Stimulated activated CD4-positive, alpha-beta T cell treated with anti-CD3 and anti-CD28 coated beads, Interleukin-4, amount 100 ng/mL, for 4 hours (primary cell): ENCODE data around the gene ZNF317.

Experiments used
- DNase-seq, 2 experiments: peaks; one replicate each; pipeline ENCODE4 v3.0.0-alpha.2; 2020

ZNF317 gene

GRCh38 chr19:9140159-9140874 lies at the start of gene ZNF317:
TSS of gene ZNF317 (plus strand) at chr19:9140397. CDS start at chr19:9156017, 15,620 bp downstream.
- DNase-seq: peak; percentile 81 to 90

GRCh38 chr19:9107375-9107774 lies 32.8 kb upstream of the ZNF317 start, which contains the start of gene OR7G2:
TSS of gene OR7G2 (minus strand) at chr19:9107475. CDS start at chr19:9103243, 4,232 bp downstream.
- no peak for DNase-seq

- DNase-seq: no peak
Measured at GRCh38 chr19:9109959-9110358, 30.2 kb upstream of the ZNF317 start.

GRCh38 chr19:9115307-9115813 lies 24.8 kb upstream of the ZNF317 start, which contains the start of gene OR7G1:
TSS of gene OR7G1 (minus strand) at chr19:9115763. CDS start at chr19:9115763, 0 bp downstream.
- DNase-seq: no peak

DNA sequence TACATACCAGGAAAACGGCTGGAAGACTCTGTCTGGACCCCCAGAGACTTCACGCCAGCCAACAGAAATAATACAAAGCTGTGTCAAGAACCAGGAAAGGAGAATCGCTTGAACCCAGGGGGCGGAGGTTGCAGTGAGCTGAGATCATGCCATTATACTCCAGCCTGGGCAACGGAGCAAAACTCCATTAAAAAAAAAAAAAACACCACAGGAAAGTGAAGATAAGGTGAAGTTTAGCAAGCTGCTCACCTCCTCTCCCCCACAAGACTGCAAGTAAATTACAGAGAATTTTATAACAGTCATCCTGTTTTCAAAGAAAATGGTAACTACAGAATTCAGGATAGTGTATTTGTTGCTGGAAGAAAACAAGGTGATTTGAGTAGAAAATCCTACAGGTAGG lies 23.6 kb upstream of the ZNF317 start:
- no peak for DNase-seq

GRCh38 chr19:9126900-9127405 lies 13.2 kb upstream of the ZNF317 start, which contains the start of gene OR7G3:
TSS of gene OR7G3 (minus strand) at chr19:9126950. CDS start at chr19:9126950, 0 bp downstream.
- no peak for DNase-seq

DNA sequence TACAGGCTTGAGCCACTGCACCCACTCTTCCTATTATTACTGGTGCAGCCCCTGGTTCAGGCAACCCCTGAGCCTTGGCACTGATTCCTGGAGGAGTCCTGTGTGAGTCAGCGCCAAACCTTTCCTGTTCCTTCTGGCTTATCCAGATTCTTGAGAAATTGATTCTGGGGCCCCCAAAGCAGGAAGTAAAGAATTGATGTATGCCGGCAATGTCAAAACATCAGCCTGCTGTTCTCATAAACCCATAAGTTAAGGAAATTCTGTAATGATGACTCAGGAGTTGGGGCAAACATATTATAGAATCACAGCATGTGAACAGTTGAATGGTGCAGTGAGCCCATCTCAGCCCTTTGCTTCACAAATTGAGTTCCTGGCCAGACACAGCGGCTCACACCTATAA lies 12.0 kb upstream of the ZNF317 start:
- no peak for DNase-seq

- DNase-seq: no peak
Measured at GRCh38 chr19:9130965-9131364, 9.2 kb upstream of the ZNF317 start.

DNA sequence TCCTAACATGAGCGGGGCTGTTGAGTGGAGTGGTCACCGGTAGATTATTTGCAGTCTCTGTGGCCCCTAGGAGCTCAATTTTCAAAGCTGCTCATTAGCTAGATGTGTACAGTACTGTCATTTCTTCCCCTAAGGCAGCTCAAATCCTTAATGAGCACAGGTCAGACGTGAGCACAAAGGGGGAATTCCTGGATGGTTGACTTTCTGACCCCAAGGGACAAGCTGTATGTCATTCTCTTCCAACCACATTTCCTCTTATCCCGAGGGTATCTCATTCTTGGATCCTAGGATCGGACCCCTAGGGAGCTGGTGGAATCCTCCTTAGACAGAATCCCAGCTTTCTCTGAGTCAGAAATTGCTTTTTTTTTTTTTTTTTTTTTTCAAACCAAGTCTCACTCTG lies 7.8 kb upstream of the ZNF317 start:
- DNase-seq: no peak

DNA sequence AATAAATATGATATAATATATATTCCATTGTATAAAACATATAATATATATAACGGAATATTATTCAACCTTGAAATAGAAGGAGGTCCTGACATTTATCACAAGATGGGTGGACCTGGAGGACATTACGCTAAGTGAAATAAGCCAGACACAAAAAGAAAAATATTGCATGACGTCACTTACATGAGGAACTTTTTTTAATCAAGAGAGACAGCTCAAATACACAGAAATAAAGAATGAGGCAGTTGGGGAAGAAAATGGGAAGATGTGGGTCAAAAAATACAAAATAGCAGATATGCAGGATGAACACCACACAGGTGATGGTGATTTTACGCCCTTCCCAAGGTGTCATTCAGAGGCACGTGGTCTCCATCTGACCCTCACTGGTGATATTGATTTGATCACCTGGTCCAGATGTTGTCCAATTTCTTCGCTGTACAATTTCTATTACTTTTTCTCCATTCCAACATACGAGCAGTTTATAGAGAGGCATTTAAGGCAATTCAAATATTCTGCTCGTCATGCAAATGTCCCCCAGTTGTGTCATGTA lies 513 bp upstream of the ZNF317 start:
- DNase-seq: no peak

GRCh38 chr19:9144920-9145319 lies 4.7 kb downstream of the ZNF317 start:
- no peak for DNase-seq

DNA sequence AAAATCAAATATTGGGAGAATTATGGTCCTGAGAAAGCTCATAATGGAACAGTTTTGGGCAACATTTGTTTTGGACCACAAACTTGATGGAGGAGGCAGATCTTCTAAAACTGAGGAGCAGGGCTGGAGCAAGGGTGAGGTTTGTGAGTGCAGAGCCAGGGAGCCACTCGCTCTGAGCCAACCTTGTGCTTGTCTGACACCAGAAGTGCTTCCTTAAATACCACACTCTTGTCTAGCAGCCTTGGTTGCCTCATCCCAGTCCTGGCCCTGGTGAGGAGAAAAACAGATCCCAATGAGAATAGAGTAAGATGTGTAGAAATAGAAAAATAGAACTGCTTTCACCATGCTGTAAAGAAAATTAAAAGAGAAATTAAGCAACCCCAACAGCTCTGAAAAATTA lies 6.7 kb downstream of the ZNF317 start:
- DNase-seq: no peak

DNA sequence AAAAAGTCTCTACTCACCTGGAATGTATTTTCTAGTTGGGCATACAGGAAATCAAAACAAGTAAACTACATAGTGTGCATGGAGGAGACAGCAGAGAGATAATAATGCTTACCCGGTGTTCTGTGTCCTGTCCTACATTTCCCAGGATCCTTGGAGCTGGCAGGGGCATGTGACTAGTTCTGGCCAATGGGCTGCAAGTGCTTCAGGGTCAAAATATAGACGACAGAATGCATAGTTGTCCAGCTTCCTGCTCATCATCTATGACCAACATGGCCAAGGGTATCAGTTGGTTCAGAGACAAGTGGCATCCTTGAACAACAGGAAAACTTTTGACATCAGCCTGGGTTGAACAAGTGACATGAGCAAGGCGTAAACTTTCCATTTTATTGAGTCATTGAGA lies 8.5 kb downstream of the ZNF317 start:
- no peak for DNase-seq

DNA sequence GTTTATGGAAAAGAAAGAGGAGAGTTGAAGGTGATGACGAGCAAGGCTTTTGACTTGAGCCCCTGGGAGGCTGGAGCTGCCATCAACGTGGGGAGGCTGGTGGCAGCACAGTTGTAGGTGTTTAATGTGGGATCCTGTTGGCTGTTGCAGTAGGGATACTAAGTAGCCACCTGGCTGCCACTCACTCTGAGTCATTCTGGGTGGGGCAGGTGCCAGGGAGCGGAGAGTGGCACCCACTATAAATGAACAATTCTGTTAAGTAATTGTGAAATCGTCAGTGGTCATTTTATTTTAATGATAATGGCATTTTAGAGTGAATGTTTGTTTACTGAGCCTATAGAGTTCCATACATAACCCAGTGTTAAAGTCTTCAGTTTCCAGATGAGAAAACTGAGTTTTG lies 9.8 kb downstream of the ZNF317 start:
- DNase-seq: no peak

DNA sequence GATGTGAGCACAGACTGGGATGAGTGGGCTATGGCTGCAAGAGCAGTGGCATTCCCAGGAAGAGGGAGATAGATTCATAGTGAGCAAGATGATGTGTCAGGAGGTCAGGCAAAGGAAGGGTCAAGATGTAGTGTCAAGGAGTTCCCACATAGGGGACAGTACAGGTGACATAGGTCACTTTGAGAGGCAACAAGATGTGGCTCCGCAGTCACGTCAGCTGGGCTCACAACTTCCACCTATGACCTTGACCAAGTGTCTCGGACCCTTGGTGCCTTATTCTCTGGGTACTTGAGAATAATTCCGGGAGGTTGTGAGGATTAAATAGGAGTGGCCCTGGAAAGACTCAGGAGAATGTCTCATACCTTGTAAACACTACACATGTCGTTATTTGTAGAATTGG lies 10.5 kb downstream of the ZNF317 start:
- DNase-seq: no peak

- no peak for DNase-seq
Measured at GRCh38 chr19:9151367-9151766, 11.2 kb downstream of the ZNF317 start.

GRCh38 chr19:9155591-9155990 lies 15.4 kb downstream of the ZNF317 start:
- DNase-seq: no peak

- DNase-seq: no peak
Measured at GRCh38 chr19:9156304-9156703, 16.1 kb downstream of the ZNF317 start.

DNA sequence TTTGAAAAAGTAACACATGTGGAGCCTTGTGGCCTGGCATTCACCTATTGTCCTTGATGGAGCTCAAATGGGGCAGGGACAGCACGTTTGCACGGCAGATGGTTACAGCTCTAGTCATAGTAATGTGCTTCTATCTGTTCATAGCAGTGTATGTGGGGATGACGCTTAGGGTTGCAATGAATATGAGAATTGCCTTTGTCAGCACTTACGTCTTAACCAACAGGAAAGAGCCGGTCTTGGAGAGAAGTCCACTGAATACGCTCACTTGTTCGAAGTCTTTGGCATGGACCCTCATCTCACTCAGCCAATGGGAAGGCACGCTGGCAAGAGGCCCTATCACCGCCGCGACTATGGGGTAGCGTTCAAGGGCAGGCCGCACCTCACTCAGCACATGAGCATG lies 19.7 kb downstream of the ZNF317 start:
- DNase-seq: no peak

DNA sequence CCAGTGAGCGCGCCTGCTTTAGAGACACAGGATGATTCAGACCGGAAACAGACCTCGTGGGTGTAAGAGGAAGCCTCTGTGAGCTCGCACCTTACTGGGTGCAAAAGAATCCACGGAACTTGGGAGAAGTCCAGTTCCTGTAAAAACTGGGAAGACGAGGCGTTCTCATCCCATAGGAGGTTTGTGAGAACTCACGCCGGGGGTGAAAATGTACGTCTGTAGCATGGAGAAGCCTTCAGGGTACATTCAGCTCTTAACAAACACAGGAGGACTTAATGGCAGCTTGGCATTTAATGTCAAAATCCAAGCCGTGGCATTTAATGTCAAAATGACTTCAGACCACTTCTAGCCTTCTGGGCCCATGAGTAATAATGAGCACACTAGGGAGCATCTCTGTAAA lies 21.2 kb downstream of the ZNF317 start:
- DNase-seq: no peak

DNA sequence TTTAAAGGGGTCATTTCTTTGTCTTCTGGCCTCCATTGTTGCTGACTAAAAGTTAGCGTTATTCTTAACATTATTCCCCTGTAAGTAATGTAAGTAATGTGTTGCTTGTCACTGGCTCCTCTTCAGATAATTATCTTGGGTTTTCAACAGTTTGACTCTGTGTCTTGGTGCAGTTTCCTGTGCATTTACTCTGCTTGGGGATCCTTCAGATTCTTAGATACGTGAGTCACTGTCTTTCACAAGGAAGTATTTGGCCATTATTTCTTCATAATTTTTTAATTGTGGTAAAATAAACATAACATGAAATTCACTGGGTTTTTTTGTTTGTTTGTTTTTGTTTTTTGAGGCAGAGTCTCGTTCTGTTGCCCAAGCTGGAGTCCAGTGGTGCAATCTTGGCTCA lies 25.1 kb downstream of the ZNF317 start:
- DNase-seq: no peak

DNA sequence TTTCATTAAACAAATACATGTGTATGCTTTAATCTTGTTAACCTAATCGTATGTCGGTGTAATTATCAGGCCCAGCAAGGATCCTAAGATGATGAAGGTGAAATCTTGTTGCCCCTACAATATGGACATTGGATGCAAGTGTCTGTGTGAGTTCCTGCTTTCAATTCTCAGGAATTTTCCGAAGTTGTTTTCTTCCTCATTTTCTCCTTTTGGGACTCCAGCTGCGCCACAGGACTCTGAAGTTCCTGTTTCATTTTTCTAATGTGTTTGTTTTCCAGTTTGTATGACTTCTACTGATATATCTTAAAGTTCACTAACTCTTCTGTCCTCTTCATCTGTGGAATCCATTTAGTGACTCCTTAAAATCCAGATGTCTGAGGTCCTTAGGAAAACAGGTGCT lies 26.6 kb downstream of the ZNF317 start:
- DNase-seq: no peak

GRCh38 chr19:9171393-9171991 lies 31.3 kb downstream of the ZNF317 start:
- DNase-seq: no peak

DNA sequence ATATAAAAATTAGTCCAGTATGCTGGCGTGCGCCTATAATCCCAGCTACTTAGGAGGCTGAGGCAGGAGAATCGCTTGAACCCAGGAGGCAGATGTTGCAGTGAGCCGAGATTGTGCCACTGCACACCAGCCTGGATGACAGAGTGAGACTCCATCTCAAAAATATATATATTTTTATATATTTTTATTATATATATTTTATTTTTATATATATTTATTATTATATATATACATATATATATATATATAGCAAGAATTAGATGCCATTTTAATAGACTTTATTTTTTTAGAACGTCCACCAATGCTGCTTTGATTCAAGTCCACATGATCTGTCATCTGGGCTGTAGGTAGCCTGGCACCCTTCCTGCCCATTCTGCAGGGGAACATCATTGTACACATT lies 35.1 kb downstream of the ZNF317 start:
- no peak for DNase-seq
